ENCODE measurements around the gene KIF5A. TPM values are rescaled to one million over a fixed set of nuclear protein-coding genes. Genes with fewer than 3 reads are reported as not detected.

KIF5A gene
- total RNA-seq, 1 donor from 2014 or later = 5.6 TPM

- DNase-seq (ENCODE audit: low spot score) (no peak), ATAC-seq (no peak)
- intact Hi-C loops (cut with DNase I) = no loop called here
Observed at GRCh38 chr12:57530396-57531142, 19.3 kb upstream of the KIF5A start.

GRCh38 chr12:57531836-57532235, 18.0 kb upstream of the KIF5A start:
- DNase-seq (ENCODE audit: low spot score) = no peak
- intact Hi-C loops (cut with DNase I) = no loop called here
- no peak for ATAC-seq

- ATAC-seq (no peak), DNase-seq (ENCODE audit: low spot score) (no peak)
- intact Hi-C loops (cut with DNase I) = no loop called here
Observed at GRCh38 chr12:57533108-57533507, 16.7 kb upstream of the KIF5A start.

GRCh38 chr12:57534250-57534649, 15.6 kb upstream of the KIF5A start:
- intact Hi-C loops (cut with DNase I) = no loop called here
- no peak for DNase-seq (ENCODE audit: low spot score)
- no peak for ATAC-seq

- ATAC-seq = no peak
- no peak for DNase-seq (ENCODE audit: low spot score)
- intact Hi-C loops (cut with DNase I) = no loop called here
Observed at GRCh38 chr12:57534991-57535543, 14.8 kb upstream of the KIF5A start.

GRCh38 chr12:57535764-57536596, 13.9 kb upstream of the KIF5A start:
- DNase-seq (ENCODE audit: low spot score) = no peak
- intact Hi-C loops (cut with DNase I) = no loop called here
- ATAC-seq = no peak

GRCh38 chr12:57536597-57536942, 13.3 kb upstream of the KIF5A start:
- no peak for DNase-seq (ENCODE audit: low spot score)
- intact Hi-C loops (cut with DNase I) = no loop called here

GRCh38 chr12:57539134-57539768, 10.6 kb upstream of the KIF5A start:
- no peak for ATAC-seq
- intact Hi-C loops (cut with DNase I) = no loop called here
- DNase-seq (ENCODE audit: low spot score) = no peak

More at GRCh38 chr12:57536597-57536942, 13.3 kb upstream of the KIF5A start:
- no peak for ATAC-seq

GRCh38 chr12:57541001-57541400, 8.8 kb upstream of the KIF5A start:
- ATAC-seq = no peak
- intact Hi-C loops (cut with DNase I) = no loop called here
- DNase-seq (ENCODE audit: low spot score) = no peak

GRCh38 chr12:57541717-57542116, 8.1 kb upstream of the KIF5A start:
- no peak for ATAC-seq
- intact Hi-C loops (cut with DNase I) = no loop called here
- no peak for DNase-seq (ENCODE audit: low spot score)

GRCh38 chr12:57543581-57543980, 6.3 kb upstream of the KIF5A start:
- ATAC-seq = no peak
- DNase-seq (ENCODE audit: low spot score) = no peak
- intact Hi-C loops (cut with DNase I) = no loop called here

GRCh38 chr12:57545809-57546437, 3.9 kb upstream of the KIF5A start:
- intact Hi-C loops (cut with DNase I) = no loop called here

GRCh38 chr12:57546438-57547287, 3.2 kb upstream of the KIF5A start, which contains the start of gene DCTN2:
Gene DCTN2, minus strand, starts transcription at chr12:57547192. Its CDS starts 129 bp downstream, at chr12:57547063.
- ATAC-seq = peak; percentile 99
- intact Hi-C loops (cut with DNase I) = no loop called here
- peak; percentile 96 for DNase-seq (ENCODE audit: low spot score)

More at GRCh38 chr12:57545809-57546437, 3.9 kb upstream of the KIF5A start:
- DNase-seq (ENCODE audit: low spot score) (no peak), ATAC-seq (no peak)

- ATAC-seq = no peak
- intact Hi-C loops (cut with DNase I) = no loop called here
- no peak for DNase-seq (ENCODE audit: low spot score)
Observed at GRCh38 chr12:57547288-57548012, 2.4 kb upstream of the KIF5A start.

GRCh38 chr12:57548013-57548315, 1.9 kb upstream of the KIF5A start:
- ATAC-seq (no peak), DNase-seq (ENCODE audit: low spot score) (no peak)
- intact Hi-C loops (cut with DNase I) = no loop called here

- no peak for DNase-seq (ENCODE audit: low spot score)
- ATAC-seq = no peak
- intact Hi-C loops (cut with DNase I) = no loop called here
Observed at GRCh38 chr12:57548488-57548887, 1.4 kb upstream of the KIF5A start.

GRCh38 chr12:57549203-57549908, 488 bp upstream of the KIF5A start:
- intact Hi-C loops (cut with DNase I) = no loop called here
- ATAC-seq = no peak
- DNase-seq (ENCODE audit: low spot score) = no peak

Measured in sciatic nerve (tissue), 2 donors.